Peyer's patch (tissue), 4 donors: Measurements from ENCODE around the gene BCAS3. TPM values are rescaled to one million over a fixed set of nuclear protein-coding genes. Genes with fewer than 3 reads are reported as not detected.
"Not testable (repeated sequence)": the region's sequence is repeated elsewhere in the genome, so short reads cannot be mapped to it uniquely, and the experiment has no call there.

ENCODE experiments used
- DNase-seq, 3 donors: peaks; one replicate each; pipeline ENCODE4 v3.0.0-alpha.2; 2017 to 2019
- H3K27ac ChIP-seq, 4 donors: fragments of 200-600 bp; sonication (generic); one replicate each; pipeline ENCODE4 v1.5.1; 2016 to 2019
- H3K27me3 ChIP-seq, 2 donors: fragments of 200-600 bp; sonication (generic); one replicate each; pipeline ENCODE4 v1.5.1; 2019
- H3K36me3 ChIP-seq, 3 donors: fragments of 200-600 bp; sonication (generic); one replicate each; pipeline ENCODE4 v1.5.1; 2016 to 2019
- H3K4me1 ChIP-seq, 4 donors: fragments of 200-600 bp; sonication (generic); one replicate each; pipeline ENCODE4 v1.5.1; 2016 to 2019
- H3K4me3 ChIP-seq, 4 donors: fragments of 200-600 bp; sonication (generic); 1 replicate in 3 of 4; 2 replicates in 1 of 4; pipeline ENCODE4 v1.5.1; 2016 to 2019; ENCODE audit warnings: mild to moderate bottlenecking in 1 of 4
- H3K9me3 ChIP-seq, 4 donors: fragments of 200-600 bp; sonication (generic); one replicate each; pipeline ENCODE4 v1.5.1; 2016 to 2019; ENCODE audit warnings: mild to moderate bottlenecking in 1 of 4
- POLR2A ChIP-seq, 2 donors: fragments of 450-650 bp; IDR thresholded peaks; one replicate each; pipeline ENCODE4 v1.5.1; 2017; ENCODE audit warnings: antibody characterized with exemption in 2 of 2, mild to moderate bottlenecking in 2 of 2, moderate library complexity in 2 of 2
- total RNA-seq, 4 donors: library from RNA; depleted of rRNA; stranded (reverse); fragments of >200 nt; gene quantifications; one replicate each; pipeline ENCODE4 v1.1.0, GENCODE V29; 2016
- TF ChIP-seq, protein P1 (sequence below), 6 experiments: fragments of 450-650 bp in 4 of 6; fragments of 200-600 bp in 2 of 6; sonication (generic) in 1 of 6; IDR thresholded peaks; one replicate each; pipeline ENCODE4 v1.5.1; 2017 to 2019; ENCODE audit warnings: antibody characterized with exemption in 6 of 6, mild to moderate bottlenecking in 3 of 6, moderate library complexity in 1 of 6

Gene BCAS3
- total RNA-seq, 4 donors from 2014 or later, result 25.7 to 109 (median 57.1) TPM

DNA sequence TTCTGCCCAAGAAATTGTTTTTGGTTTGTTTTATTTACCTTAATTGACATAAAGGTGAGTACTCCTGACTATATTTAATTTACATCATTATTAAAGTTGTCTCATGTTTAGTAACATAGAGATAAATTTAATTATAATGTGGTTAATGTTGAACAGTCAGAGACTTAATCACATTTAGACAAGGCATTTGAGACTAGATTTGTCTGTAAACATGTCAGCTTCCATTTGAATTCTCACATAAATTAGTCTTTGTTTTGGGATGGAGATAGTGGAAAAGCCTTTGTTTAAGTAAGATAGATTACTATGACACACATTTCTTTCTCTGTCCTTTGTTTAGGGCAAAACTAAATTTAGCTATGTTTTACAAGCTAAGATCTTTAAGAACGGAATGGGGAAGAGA is 18.5 kb upstream of the BCAS3 start:
- DNase-seq, result no peak
- Histone ChIP-seq H3K4me3 (no peak overlapping the region), H3K9me3 (no peaks in the 10 kb centered on the region), H3K27ac (no peak overlapping the region), H3K27me3 (no peaks in the 10 kb centered on the region), H3K4me1 (no peaks in the 10 kb centered on the region), H3K36me3 (peaks cover 0 to 29% (median 0%) of the 10 kb centered on the region in 3 donors)
- TF ChIP-seq, protein P1, sequence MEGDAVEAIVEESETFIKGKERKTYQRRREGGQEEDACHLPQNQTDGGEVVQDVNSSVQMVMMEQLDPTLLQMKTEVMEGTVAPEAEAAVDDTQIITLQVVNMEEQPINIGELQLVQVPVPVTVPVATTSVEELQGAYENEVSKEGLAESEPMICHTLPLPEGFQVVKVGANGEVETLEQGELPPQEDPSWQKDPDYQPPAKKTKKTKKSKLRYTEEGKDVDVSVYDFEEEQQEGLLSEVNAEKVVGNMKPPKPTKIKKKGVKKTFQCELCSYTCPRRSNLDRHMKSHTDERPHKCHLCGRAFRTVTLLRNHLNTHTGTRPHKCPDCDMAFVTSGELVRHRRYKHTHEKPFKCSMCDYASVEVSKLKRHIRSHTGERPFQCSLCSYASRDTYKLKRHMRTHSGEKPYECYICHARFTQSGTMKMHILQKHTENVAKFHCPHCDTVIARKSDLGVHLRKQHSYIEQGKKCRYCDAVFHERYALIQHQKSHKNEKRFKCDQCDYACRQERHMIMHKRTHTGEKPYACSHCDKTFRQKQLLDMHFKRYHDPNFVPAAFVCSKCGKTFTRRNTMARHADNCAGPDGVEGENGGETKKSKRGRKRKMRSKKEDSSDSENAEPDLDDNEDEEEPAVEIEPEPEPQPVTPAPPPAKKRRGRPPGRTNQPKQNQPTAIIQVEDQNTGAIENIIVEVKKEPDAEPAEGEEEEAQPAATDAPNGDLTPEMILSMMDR (IDR thresholded peaks at IDR 0.05), result no peak
- no peak for TF ChIP-seq POLR2A (IDR thresholded peaks at IDR 0.05)

DNA sequence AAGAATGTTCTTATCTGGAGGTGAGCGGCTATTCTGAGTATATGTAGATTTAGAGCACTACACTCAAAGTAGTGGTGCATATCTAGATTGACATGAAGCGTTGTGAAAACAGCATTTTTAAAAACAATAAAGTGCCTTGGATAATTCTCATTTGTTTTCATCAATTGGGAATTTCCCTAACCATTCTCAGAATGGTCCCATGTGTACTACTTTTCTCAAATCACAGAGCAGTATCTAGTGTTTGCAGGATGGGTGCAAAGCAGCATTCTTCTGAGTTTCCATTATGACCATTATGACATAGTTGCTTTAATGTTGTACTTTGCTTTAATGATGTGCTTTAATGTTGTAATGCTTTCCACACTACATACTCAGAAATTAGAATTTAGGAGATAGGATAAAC is 16.2 kb upstream of the BCAS3 start:
- Histone ChIP-seq H3K27ac (no peak overlapping the region), H3K27me3 (no peaks in the 10 kb centered on the region), H3K36me3 (peaks cover 0 to 33% (median 0%) of the 10 kb centered on the region in 3 donors), H3K4me3 (no peak overlapping the region), H3K9me3 (no peaks in the 10 kb centered on the region), H3K4me1 (no peaks in the 10 kb centered on the region)
- no peak for DNase-seq
- TF ChIP-seq, protein P1 (IDR thresholded peaks at IDR 0.05), result no peak
- no peak for TF ChIP-seq POLR2A (IDR thresholded peaks at IDR 0.05)

DNA sequence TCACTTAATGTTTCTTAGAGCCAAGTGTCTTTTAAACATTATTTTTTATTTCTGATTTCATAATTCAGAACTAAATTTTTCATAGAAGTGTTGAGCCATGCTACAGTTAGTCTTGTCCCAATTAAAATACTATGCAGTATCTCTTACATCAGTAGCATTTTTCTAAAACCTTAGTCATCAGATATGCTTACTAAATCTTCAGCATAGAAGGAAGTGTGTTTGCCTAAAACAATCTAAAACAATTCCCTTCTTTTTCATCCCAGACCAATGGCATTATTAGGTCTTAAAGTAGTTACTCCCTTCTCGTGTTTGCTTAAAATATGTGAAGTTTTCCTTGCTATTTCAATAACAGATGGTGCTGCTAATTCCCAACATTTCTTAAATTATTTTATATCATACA is 13.6 kb upstream of the BCAS3 start:
- no peak for TF ChIP-seq POLR2A (IDR thresholded peaks at IDR 0.05)
- TF ChIP-seq, protein P1 (IDR thresholded peaks at IDR 0.05), result no peak
- no peak overlapping the region for H3K27ac ChIP-seq
- H3K4me3 ChIP-seq, result no peak overlapping the region
- DNase-seq, result no peak
- no peaks in the 10 kb centered on the region for H3K27me3 ChIP-seq
- no peaks in the 10 kb centered on the region for H3K9me3 ChIP-seq
- H3K4me1 ChIP-seq, result no peaks in the 10 kb centered on the region
- H3K36me3 ChIP-seq, result peaks cover 0 to 17% (median 0%) of the 10 kb centered on the region in 3 donors

DNA sequence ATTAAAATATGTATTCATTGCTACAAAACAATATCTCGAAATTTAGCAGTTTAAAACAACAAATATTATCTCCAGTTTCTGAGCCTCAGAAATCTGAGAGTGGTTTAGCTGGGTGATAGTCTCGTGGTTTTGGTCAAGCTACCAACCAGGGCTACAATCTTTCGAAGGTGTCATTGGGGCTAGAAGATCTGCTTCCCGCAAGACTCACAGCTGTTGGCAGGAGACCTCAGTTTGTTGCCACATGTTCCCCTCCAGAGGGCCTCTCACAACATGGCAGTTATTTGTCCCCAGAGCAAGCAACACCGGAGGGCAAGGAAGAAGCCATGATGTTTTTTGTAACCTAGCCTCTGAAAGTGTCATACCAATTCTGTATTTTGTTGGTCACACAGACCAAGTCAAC is 12.0 kb upstream of the BCAS3 start:
- Histone ChIP-seq H3K36me3 (peaks cover 0 to 17% (median 0%) of the 10 kb centered on the region in 3 donors), H3K27ac (no peak overlapping the region), H3K4me3 (no peak overlapping the region), H3K4me1 (no peaks in the 10 kb centered on the region), H3K9me3 (no peaks in the 10 kb centered on the region), H3K27me3 (no peaks in the 10 kb centered on the region)
- TF ChIP-seq, protein P1 (IDR thresholded peaks at IDR 0.05), result no peak
- TF ChIP-seq POLR2A (IDR thresholded peaks at IDR 0.05), result no peak
- DNase-seq, result no peak

DNA sequence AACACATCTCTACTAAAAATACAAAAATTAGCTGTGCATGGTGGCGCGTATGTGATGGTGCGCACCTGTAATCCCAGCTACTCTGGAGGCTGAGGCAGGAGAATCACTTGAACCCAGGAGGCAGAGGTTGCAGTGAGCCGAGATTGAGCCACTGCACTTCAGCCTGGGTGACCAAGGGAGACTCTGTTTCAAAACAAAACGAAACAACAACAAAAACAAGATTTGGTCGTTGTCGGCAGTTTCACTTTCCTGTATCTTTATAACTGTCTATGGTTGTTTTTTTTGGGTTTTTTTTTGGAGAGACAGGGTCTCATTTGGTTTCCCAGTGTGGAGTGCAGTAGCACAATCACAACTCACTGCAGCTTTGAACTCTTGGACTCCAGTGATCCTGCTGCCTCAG is 8.9 kb upstream of the BCAS3 start:
- not testable (repeated sequence) for H3K4me3 ChIP-seq, H3K27me3 ChIP-seq, DNase-seq, H3K27ac ChIP-seq, H3K36me3 ChIP-seq, H3K4me1 ChIP-seq, H3K9me3 ChIP-seq

DNA sequence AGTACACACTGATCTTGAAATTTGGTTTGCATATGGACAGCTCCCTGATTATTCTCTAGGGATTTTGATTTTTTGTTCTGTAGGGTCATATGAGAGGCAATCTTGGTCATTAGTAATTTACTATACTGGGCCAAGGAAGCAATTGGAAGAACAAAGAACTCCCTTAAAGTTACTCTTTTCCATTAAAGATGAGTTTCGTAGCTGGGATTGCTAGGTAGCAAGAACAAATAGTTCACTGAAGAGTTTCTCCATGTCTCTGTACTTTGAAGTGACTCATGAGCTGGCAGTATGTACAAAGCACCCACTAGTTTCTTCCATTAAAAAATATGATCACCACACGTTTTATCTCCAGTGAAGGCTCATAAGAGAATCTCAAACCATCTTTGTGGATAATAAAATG is 6.2 kb upstream of the BCAS3 start:
- Histone ChIP-seq H3K9me3 (no peaks in the 10 kb centered on the region), H3K36me3 (peaks cover 0 to 1% (median 0%) of the 10 kb centered on the region in 3 donors), H3K27me3 (no peaks in the 10 kb centered on the region), H3K4me1 (no peaks in the 10 kb centered on the region), H3K4me3 (no peak overlapping the region), H3K27ac (no peak overlapping the region)
- no peak for DNase-seq
- TF ChIP-seq, protein P1 (IDR thresholded peaks at IDR 0.05), result no peak
- TF ChIP-seq POLR2A (IDR thresholded peaks at IDR 0.05), result no peak

DNA sequence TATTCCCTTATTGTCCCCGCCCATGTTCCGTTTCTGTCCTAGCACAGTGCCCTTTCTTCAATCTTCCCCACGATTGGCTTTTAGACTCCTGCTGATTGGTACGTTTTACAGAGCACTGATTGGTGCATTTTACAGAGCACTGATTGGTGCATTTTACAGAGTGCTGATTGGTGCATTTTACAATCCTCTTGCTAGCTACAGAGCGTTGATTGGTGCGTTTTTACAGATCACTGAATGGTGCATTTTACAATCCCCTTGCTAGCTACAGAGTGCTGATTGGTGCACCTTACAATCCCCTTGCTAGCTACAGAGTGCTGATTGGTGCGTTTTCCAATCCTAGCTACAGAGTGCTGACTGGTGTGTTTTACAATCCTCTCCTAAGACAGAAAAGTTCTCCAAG is 3.0 kb upstream of the BCAS3 start:
- not testable (repeated sequence) for H3K27ac ChIP-seq, H3K4me1 ChIP-seq, H3K36me3 ChIP-seq, DNase-seq, H3K9me3 ChIP-seq, H3K4me3 ChIP-seq, H3K27me3 ChIP-seq
